ENCODE measurements around the gene PGBD5.

PGBD5 gene

DNA sequence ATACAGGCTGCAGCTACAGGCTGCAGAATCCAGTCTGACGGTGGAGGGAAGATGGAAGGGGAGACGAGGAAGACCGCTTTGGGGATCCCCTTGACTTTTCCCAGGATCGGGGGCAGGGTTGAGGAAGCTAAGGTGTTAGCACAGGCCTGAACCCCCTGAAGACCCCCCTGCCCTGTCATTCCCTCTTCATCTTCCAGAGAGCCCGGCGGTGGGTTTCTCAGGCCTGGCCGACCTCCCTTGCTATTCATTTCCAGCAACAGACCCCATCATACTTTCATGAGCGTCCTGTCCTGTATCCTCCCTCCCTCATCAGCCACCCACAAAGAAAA lies 112.0 kb downstream of the PGBD5 start:
- H3K4me3 ChIP-seq (ENCODE audit: low read depth, low read length), result no peak overlapping the region
- no peak for DNase-seq (ENCODE audit: low read depth, low spot score)
- TF ChIP-seq, protein P1, sequence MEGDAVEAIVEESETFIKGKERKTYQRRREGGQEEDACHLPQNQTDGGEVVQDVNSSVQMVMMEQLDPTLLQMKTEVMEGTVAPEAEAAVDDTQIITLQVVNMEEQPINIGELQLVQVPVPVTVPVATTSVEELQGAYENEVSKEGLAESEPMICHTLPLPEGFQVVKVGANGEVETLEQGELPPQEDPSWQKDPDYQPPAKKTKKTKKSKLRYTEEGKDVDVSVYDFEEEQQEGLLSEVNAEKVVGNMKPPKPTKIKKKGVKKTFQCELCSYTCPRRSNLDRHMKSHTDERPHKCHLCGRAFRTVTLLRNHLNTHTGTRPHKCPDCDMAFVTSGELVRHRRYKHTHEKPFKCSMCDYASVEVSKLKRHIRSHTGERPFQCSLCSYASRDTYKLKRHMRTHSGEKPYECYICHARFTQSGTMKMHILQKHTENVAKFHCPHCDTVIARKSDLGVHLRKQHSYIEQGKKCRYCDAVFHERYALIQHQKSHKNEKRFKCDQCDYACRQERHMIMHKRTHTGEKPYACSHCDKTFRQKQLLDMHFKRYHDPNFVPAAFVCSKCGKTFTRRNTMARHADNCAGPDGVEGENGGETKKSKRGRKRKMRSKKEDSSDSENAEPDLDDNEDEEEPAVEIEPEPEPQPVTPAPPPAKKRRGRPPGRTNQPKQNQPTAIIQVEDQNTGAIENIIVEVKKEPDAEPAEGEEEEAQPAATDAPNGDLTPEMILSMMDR (IDR thresholded peaks at IDR 0.05; ENCODE audit: insufficient read depth, low read length, missing control alignments), result no peak
- ChIA-PET CTCF (interaction anchor here (0.7 to 2.0 kb wide), 5 partner anchors 9 to 653 kb away, joined by 3 to 7 read pairs (median 6); no protein-coding TSS in a partner anchor), POLR2A (no interaction called here)

DNA sequence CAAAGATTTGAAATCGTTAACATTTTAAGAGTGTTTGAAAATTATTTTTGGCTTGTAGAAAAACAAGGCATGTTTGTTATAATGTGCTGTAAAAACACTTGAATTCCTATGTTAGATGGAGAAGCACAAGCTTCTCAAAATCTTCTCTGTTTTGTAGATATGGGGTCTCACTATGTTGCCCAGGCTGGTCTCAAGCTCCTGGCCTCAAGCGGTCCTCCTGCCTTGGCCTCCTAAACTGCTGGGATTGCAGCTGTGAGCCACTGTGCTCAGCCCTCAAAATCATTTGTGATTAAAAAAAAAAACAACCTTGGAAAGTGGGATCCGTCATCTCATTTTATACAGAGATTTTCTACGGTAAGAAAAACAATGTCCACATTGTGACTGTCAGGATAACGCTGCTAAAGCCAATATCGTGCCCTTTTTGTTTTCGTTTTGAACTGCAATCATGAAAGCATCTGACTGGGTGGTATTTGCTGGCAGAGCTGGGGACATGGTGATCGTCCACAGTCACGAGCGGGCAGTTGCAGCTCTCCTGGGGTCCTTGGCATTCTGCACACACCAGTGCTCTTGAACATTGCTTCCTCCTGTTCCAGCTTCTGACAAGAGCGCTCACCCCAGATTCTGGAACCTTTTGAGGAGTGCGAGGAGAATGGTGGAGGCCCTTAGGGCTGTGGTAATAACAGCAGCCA lies 112.5 kb downstream of the PGBD5 start:
- ChIA-PET CTCF (interaction anchor here (1.0 to 2.0 kb wide), 3 partner anchors 12 to 599 kb away, joined by 3 to 7 read pairs (median 6); no protein-coding TSS in a partner anchor), POLR2A (no interaction called here)
- H3K4me3 ChIP-seq (ENCODE audit: low read depth, low read length), result no peak overlapping the region
- no peak for DNase-seq (ENCODE audit: low read depth, low spot score)
- TF ChIP-seq, protein P1 (IDR thresholded peaks at IDR 0.05; ENCODE audit: insufficient read depth, low read length, missing control alignments), result no peak

DNA sequence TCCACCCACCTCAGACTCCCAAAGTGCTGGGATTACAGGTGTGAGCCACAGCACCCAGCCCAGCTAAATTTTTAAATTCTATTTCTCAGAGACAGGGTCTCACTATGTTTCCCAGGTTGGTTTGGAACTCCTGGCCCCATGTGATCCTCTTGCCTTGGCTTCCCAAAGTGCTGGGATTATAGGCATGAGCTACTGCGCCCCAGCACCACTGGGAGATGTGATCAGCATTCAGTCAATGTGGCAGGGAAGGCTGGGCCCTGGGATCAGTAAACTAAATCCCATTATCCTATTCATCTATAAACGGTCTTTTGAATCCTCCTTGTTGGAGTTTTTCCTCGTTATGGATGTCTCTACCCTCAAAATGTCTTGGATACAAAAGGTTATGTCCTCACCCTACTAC lies 113.5 kb downstream of the PGBD5 start:
- ChIA-PET POLR2A (no interaction called here), CTCF (interaction anchor here (0.9 to 1.8 kb wide), 2 partner anchors 598 to 653 kb away, joined by 3 to 7 read pairs; no protein-coding TSS in a partner anchor)

DNA sequence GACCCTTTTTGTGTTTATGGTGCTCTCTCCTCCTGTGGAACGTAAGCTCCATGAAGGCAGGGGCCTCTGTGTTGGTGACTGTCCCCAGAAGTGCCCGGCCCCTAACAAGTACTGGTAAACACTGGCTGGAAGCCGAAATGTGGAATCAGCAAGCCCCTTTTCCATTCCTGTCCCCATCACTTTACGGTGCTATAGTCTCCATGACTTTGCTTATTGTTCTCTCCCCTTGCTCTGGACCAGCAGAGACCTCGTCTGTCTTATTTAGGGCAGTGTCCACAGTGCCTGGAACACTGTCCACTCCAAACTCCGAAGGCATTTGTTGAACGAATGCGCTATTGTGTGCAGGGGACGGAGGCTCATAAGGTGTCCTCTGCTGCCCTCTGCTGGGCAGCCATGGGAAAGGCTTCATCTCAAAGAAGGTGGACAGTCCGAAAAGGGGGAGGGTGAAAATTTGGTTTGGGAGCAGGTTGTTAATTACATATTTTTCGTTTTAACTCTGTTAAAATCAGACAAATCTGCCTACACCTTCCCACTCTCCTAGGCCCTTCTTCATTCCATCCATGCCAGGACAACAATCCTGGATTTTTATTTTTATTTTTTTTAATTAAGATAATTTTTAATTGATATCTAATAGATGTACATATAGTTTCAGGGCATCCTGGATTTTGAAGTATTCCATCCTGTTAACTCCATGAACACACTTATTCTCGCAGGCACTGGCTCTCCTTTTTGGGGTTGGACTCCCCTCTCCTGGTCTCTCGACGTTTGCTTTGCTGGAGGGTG lies 115.6 kb downstream of the PGBD5 start:
- TF ChIP-seq, protein P1 (IDR thresholded peaks at IDR 0.05; ENCODE audit: insufficient read depth, low read length, missing control alignments), result peak; percentile 85
- POLR2A ChIA-PET, result no interaction called here
- H3K4me3 ChIP-seq (ENCODE audit: low read depth, low read length), result no peak overlapping the region
- CTCF ChIA-PET, result interaction anchor here (0.6 to 3.7 kb wide), 13 partner anchors 16 to 814 kb away, joined by 3 to 31 read pairs (median 3); no protein-coding TSS in a partner anchor
- no peak for DNase-seq (ENCODE audit: low read depth, low spot score)

More for the DNA sequence above, 113.5 kb downstream of the PGBD5 start:
- H3K4me3 ChIP-seq (ENCODE audit: low read depth, low read length), result no peak overlapping the region
- no peak for DNase-seq (ENCODE audit: low read depth, low spot score)
- TF ChIP-seq, protein P1 (IDR thresholded peaks at IDR 0.05; ENCODE audit: insufficient read depth, low read length, missing control alignments), result no peak

DNA sequence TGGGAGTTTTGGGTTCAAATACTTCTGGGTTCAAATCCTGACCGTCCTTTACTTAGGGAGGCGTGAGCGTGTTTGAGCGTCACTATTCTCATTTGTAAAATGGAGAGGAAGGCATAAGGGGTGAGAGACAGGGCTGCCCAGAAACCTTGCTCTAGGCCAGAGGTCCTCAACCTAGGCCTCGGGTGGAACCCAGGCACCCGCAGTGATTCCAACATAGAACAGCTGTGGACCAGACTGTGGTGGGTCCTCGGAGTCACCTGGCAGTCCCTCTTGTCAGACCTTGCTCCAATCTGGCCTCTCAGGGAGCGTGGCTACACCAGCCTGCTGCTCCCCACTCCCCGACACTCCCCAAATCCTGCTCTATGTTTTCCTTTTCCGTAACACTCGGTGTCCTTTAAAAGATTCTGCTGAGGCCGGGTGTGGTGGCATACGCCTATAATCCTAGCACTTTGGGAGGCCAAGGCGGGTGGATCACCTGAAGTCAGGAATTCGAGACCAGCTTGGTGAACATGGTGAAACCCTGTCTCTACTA lies 116.4 kb downstream of the PGBD5 start:
- POLR2A ChIA-PET, result no interaction called here
- CTCF ChIA-PET, result interaction anchor here (0.6 to 3.7 kb wide), 12 partner anchors 32 to 813 kb away, joined by 3 to 31 read pairs (median 3); no protein-coding TSS in a partner anchor
- H3K4me3 ChIP-seq (ENCODE audit: low read depth, low read length), result no peak overlapping the region
- TF ChIP-seq, protein P1 (IDR thresholded peaks at IDR 0.05; ENCODE audit: insufficient read depth, low read length, missing control alignments), result no peak
- no peak for DNase-seq (ENCODE audit: low read depth, low spot score)

DNA sequence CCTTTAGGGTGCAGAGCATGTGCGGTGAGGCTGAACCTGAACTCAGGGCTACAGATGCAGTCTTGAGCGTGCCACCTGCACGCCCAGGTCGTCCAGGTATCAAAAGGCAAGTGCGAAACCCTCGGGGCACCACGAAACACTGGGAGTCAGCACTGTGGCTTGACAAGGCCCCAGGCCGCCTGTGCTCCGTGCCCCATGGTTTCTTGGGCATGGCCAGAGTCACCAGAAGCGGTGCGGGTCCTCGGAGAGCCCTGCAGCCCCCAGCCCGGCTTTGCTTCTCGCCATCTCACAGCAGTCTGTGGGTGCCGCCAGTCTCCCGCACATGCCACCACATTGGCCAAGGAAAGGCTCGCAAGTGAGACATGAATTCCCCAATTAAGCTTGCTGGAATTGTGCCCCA lies 117.3 kb downstream of the PGBD5 start:
- TF ChIP-seq, protein P1 (IDR thresholded peaks at IDR 0.05; ENCODE audit: insufficient read depth, low read length, missing control alignments), result no peak
- ChIA-PET CTCF (interaction anchor here (1.3 to 3.7 kb wide), 4 partner anchors 35 to 647 kb away, joined by 3 to 31 read pairs (median 6); no protein-coding TSS in a partner anchor), POLR2A (no interaction called here)
- DNase-seq (ENCODE audit: low read depth, low spot score), result no peak
- H3K4me3 ChIP-seq (ENCODE audit: low read depth, low read length), result no peak overlapping the region
